Caco-2 (cell line): Measurements from ENCODE around the gene THAP3. TPM values are rescaled to one million over a fixed set of nuclear protein-coding genes. Genes with fewer than 3 reads are reported as not detected.

Experiments
- BruUV-seq: library from RNA; stranded (reverse); fragments of 400-500 nt; replicated peaks from 2 replicates; lab custom pipeline; 2021; lab: Mats Ljungman, UMichigan
- CTCF ChIA-PET: fragments of 300-600 bp; sonication (Branson Sonifier 250); formaldehyde crosslinking; loops from one replicate; lab custom pipeline; 2022; ENCODE audit warnings: antibody characterized with exemption; lab: Charles Lee
- POLR2A ChIA-PET: fragments of 300-600 bp; sonication (Branson Sonifier 250); formaldehyde crosslinking; loops from one replicate; lab custom pipeline; 2022; ENCODE audit warnings: antibody characterized with exemption; lab: Charles Lee
- DNase-seq, 2 experiments: peaks; one replicate each; pipeline versions ENCODE4 v3.0.0 to v3.0.0-alpha.2; 2020 to 2022
- H3K27me3 ChIP-seq: replicated peaks from 2 replicates; pipeline ENCODE4 v1.6.0; 2011; ENCODE audit warnings: low read length; ENCODE audit not compliant: control insufficient read depth, insufficient read depth
- H3K36me3 ChIP-seq: 2 replicates; pipeline ENCODE4 v1.5.1; 2011; ENCODE audit warnings: low read length; ENCODE audit not compliant: control insufficient read depth, insufficient read depth
- H3K4me1 ChIP-seq: fragments of 250-450 bp; sonication (Bioruptor Pico); 2 replicates; pipeline ENCODE4 v1.5.1; 2020; ENCODE audit warnings: mild to moderate bottlenecking
- H3K4me3 ChIP-seq: 2 replicates; pipeline ENCODE4 v1.5.1; 2011; ENCODE audit warnings: low read depth, mild to moderate bottlenecking, control low read depth, low read length
- H3K9me3 ChIP-seq: fragments of 250-450 bp; sonication (Bioruptor Pico); 2 replicates; pipeline ENCODE4 v1.5.1; 2020; ENCODE audit warnings: mild to moderate bottlenecking, moderate library complexity
- H3K27ac Mint-ChIP-seq: one replicate; pipeline ENCODE4 v1.8.0; 2022; ENCODE audit warnings: mixed read lengths; ENCODE audit not compliant: unreplicated experiment
- H3K27me3 Mint-ChIP-seq: one replicate; pipeline ENCODE4 v1.8.0; 2022; ENCODE audit warnings: mixed read lengths; ENCODE audit not compliant: insufficient read depth, unreplicated experiment
- H3K36me3 Mint-ChIP-seq: one replicate; pipeline ENCODE4 v1.8.0; 2022; ENCODE audit warnings: mild to moderate bottlenecking, mixed read lengths; ENCODE audit not compliant: insufficient read depth, unreplicated experiment
- H3K4me1 Mint-ChIP-seq: one replicate; pipeline ENCODE4 v1.8.0; 2022; ENCODE audit warnings: low read depth, mixed read lengths; ENCODE audit not compliant: unreplicated experiment
- H3K4me3 Mint-ChIP-seq: one replicate; pipeline ENCODE4 v1.8.0; 2022; ENCODE audit warnings: mild to moderate bottlenecking, moderate library complexity, mixed read lengths; ENCODE audit not compliant: unreplicated experiment
- H3K9me3 Mint-ChIP-seq: one replicate; pipeline ENCODE4 v1.8.0; 2022; ENCODE audit warnings: mixed read lengths; ENCODE audit not compliant: unreplicated experiment
- CTCF ChIP-seq, 2 experiments: fragments of 200-600 bp in 1 of 2; IDR thresholded peaks; 1 replicate in 1 of 2; 2 replicates in 1 of 2; pipeline versions ENCODE4 v1.5.1 to v1.8.0; 2011 to 2022; ENCODE audit warnings: antibody characterized with exemption in 1 of 2, control low read depth in 1 of 2, inconsistent platforms in 1 of 2, low read depth in 1 of 2, low read length in 1 of 2, mild to moderate bottlenecking in 1 of 2, moderate library complexity in 1 of 2; ENCODE audit not compliant: insufficient read depth in 1 of 2, severe bottlenecking in 1 of 2, unreplicated experiment in 1 of 2
- intact Hi-C: fragments of 100-400 bp; cut with micrococcal nuclease; formaldehyde crosslinking; loops from one replicate; pipeline ENCODE4 v1.10.0; 2022; ENCODE audit not compliant: unreplicated experiment
- total RNA-seq: library from RNA; stranded (reverse); gene quantifications from 2 replicates; pipeline ENCODE4 v1.2.3, GENCODE V29; 2022

THAP3 gene
- total RNA-seq, 1 experiment from 2014 or later = 13.5 TPM

DNA sequence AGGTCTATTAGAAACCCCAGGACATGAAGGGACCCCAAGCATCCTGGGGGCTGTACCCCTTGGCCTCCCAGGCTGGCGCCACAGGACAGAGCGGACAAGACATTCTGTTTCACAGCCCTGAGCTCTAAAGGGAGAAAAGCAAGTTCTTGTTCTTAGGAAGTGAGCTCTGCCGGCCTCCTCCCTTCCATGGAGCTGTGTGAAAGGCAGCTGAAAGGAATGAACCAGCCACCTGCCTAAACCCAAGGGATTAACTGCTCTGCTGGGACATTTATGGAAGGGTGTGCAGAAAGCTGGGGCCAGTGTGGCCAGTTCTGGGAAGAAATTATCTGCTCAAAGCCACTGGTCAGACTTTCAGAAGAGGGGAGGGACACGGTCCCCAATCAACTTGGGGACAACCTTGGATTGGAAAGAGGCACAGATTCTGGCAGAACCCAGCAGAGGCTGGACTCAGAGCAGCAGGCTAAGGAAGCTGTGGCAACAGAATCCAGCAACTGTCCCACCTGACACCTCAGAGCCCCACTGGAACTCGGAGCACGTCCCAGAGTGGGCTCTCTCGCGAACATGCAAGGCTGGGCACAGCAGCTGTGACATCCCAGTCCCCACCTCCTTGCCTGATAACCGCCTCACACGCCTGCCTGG lies 24.1 kb upstream of the THAP3 start:
- peaks cover 65% of the 10 kb centered on the region for H3K36me3 Mint-ChIP-seq
- CTCF ChIA-PET = no interaction called here

DNA sequence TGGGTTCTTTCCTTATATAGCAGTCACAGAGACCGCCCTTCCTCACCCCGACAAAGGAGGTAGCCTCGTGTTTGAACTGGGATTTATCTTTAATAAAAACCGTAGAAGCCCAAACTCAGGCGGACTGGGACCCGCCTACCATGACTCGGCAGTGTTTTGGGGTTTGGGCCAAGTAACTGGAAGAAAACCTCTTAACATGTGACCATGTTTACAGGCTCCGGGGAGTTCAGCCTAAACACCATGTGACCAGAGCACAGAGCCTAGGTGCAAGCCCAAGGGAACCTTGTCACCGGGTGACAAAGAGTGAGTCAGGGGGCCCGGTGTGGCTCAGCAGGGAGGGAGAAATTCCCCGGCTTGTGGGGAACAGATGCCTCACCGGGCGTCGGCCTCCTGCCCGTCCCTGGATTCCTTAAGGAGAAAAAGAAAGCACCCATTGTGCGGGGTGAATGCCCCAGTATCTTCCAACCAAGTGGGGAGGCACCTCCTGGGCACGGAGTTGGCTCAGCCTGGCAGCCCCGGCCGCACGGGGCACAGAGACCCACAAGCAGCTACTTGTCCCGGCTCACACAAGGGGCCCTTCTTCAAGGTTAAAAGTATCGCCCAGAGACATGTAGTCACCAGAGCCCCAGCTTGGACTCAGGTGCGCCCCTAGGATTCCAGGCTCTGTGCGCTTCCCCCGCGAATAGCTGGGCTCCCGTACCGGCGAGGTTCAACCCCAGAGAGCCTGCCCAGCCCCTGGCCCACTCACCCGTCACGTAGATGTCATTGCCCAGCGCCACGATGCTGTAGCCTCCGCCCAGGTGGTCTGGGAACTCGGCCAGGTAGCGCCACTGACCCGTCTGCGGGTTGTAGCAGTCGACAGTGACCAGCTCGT lies 23.4 kb upstream of the THAP3 start:
- H3K9me3 ChIP-seq = no peaks in the 10 kb centered on the region
- intact Hi-C loops = loop anchor here (10.0 kb wide), 2 partner anchors 46 to 106 kb away; partner anchors contain the start of genes NOL9, PLEKHG5 and TAS1R1
- peaks cover 58% of the 10 kb centered on the region for H3K36me3 Mint-ChIP-seq
- TF ChIP-seq CTCF (IDR thresholded peaks at IDR 0.05; ENCODE audit: insufficient read depth in 1 of 2, low read depth in 1 of 2, low read length in 1 of 2, severe bottlenecking in 1 of 2, unreplicated experiment in 1 of 2) = no peak
- H3K4me1 ChIP-seq = peaks cover 9% of the 10 kb centered on the region; the same call in 1 of the 2 replicates
- peak overlapping the region; percentile 96 for H3K4me3 Mint-ChIP-seq
- no peaks in the 10 kb centered on the region for H3K9me3 Mint-ChIP-seq
- no peaks in the 10 kb centered on the region for H3K4me1 Mint-ChIP-seq
- no peaks in the 10 kb centered on the region for H3K27me3 ChIP-seq
- H3K27me3 Mint-ChIP-seq = no peaks in the 10 kb centered on the region
- POLR2A ChIA-PET = interaction anchor here (0.6 to 1.0 kb wide), 2 partner anchors 14 to 79 kb away, joined by 3 to 4 read pairs; no protein-coding TSS in a partner anchor
- no peak for DNase-seq
- H3K36me3 ChIP-seq = peaks cover 6% of the 10 kb centered on the region
- no TSS peak for BruUV-seq
- CTCF ChIA-PET = interaction anchor here (0.5 kb wide), 1 partner anchor 191 kb away, joined by 6 read pairs; no protein-coding TSS in a partner anchor
- H3K27ac Mint-ChIP-seq = peak overlapping the region; percentile 97
- peak overlapping the region; percentile 56 for H3K4me3 ChIP-seq

More for the DNA sequence above, 24.1 kb upstream of the THAP3 start:
- Histone ChIP-seq H3K4me3 (peak overlapping the region; percentile 56), H3K4me1 (peaks cover 9% of the 10 kb centered on the region; the same call in 1 of the 2 replicates), H3K9me3 (no peaks in the 10 kb centered on the region), H3K36me3 (peaks cover 6% of the 10 kb centered on the region), H3K27me3 (no peaks in the 10 kb centered on the region)
- H3K4me3 Mint-ChIP-seq = peak overlapping the region; percentile 96
- no peak for DNase-seq
- POLR2A ChIA-PET = no interaction called here
- intact Hi-C loops = loop anchor here (10.0 kb wide), 2 partner anchors 46 to 106 kb away; partner anchors contain the start of genes NOL9, PLEKHG5 and TAS1R1
- no peaks in the 10 kb centered on the region for H3K9me3 Mint-ChIP-seq
- peak overlapping the region; percentile 97 for H3K27ac Mint-ChIP-seq
- TF ChIP-seq CTCF (IDR thresholded peaks at IDR 0.05; ENCODE audit: insufficient read depth in 1 of 2, low read depth in 1 of 2, low read length in 1 of 2, severe bottlenecking in 1 of 2, unreplicated experiment in 1 of 2) = no peak
- H3K4me1 Mint-ChIP-seq = no peaks in the 10 kb centered on the region
- H3K27me3 Mint-ChIP-seq = no peaks in the 10 kb centered on the region
- BruUV-seq = TSS peak; percentile 24
